GM18498 (cell line): Measurements from ENCODE around the gene SMOC2.

ENCODE experiments used
- ATAC-seq: cut with Tn5 transposase; IDR thresholded peaks from one replicate; pipeline ENCODE4 v1.9.1; 2021; ENCODE audit warnings: mild to moderate bottlenecking, moderate library complexity; ENCODE audit not compliant: unreplicated experiment

SMOC2 gene

GRCh38 chr6:168475188-168476013 is 34.4 kb downstream of the SMOC2 start:
- ATAC-seq, result no peak

- ATAC-seq, result no peak
Observed at GRCh38 chr6:168479421-168479820, 38.4 kb downstream of the SMOC2 start.

- ATAC-seq, result no peak
Observed at GRCh38 chr6:168480481-168480880, 39.5 kb downstream of the SMOC2 start.

GRCh38 chr6:168485818-168486217 is 44.8 kb downstream of the SMOC2 start:
- no peak for ATAC-seq

GRCh38 chr6:168490757-168491156 is 49.8 kb downstream of the SMOC2 start:
- ATAC-seq, result no peak

GRCh38 chr6:168493976-168494375 is 53.0 kb downstream of the SMOC2 start:
- ATAC-seq, result no peak

- no peak for ATAC-seq
Observed at GRCh38 chr6:168494726-168495125, 53.7 kb downstream of the SMOC2 start.

GRCh38 chr6:168495133-168495532 is 54.1 kb downstream of the SMOC2 start:
- ATAC-seq, result no peak

- no peak for ATAC-seq
Observed at GRCh38 chr6:168495636-168496035, 54.7 kb downstream of the SMOC2 start.

- ATAC-seq, result no peak
Observed at GRCh38 chr6:168496139-168496996, 55.4 kb downstream of the SMOC2 start.

GRCh38 chr6:168496997-168497331 is 56.0 kb downstream of the SMOC2 start:
- no peak for ATAC-seq

GRCh38 chr6:168497381-168497780 is 56.4 kb downstream of the SMOC2 start:
- ATAC-seq, result no peak

GRCh38 chr6:168498161-168498843 is 57.3 kb downstream of the SMOC2 start:
- ATAC-seq, result no peak

- no peak for ATAC-seq
Observed at GRCh38 chr6:168499045-168499650, 58.2 kb downstream of the SMOC2 start.

- no peak for ATAC-seq
Observed at GRCh38 chr6:168500519-168500918, 59.5 kb downstream of the SMOC2 start.

- no peak for ATAC-seq
Observed at GRCh38 chr6:168501561-168501960, 60.6 kb downstream of the SMOC2 start.

- no peak for ATAC-seq
Observed at GRCh38 chr6:168504366-168504765, 63.4 kb downstream of the SMOC2 start.

GRCh38 chr6:168506460-168506859 is 65.5 kb downstream of the SMOC2 start:
- ATAC-seq, result no peak

- no peak for ATAC-seq
Observed at GRCh38 chr6:168507297-168507696, 66.3 kb downstream of the SMOC2 start.

GRCh38 chr6:168507730-168508129 is 66.7 kb downstream of the SMOC2 start:
- ATAC-seq, result no peak

- ATAC-seq, result no peak
Observed at GRCh38 chr6:168508903-168509302, 67.9 kb downstream of the SMOC2 start.
